Parathyroid adenoma (tissue), 2 donors: ENCODE results near the gene DNAH9.

Experiments used
- H2AFZ ChIP-seq: fragments of 300-600 bp; sonication (generic); one replicate; pipeline ENCODE4 v1.7.0; 2017; ENCODE audit warnings: antibody characterized with exemption, mild to moderate bottlenecking
- H3K27ac ChIP-seq: fragments of 300-600 bp; sonication (generic); one replicate; pipeline ENCODE4 v1.7.0; 2017
- H3K27me3 ChIP-seq: fragments of 300-600 bp; sonication (generic); one replicate; pipeline ENCODE4 v1.7.0; 2017; ENCODE audit warnings: low read length; ENCODE audit not compliant: control insufficient read depth, insufficient read depth
- H3K36me3 ChIP-seq: fragments of 300-600 bp; sonication (generic); one replicate; pipeline ENCODE4 v1.7.0; 2017; ENCODE audit warnings: low read length; ENCODE audit not compliant: control insufficient read depth, insufficient read depth
- H3K4me1 ChIP-seq: fragments of 300-600 bp; sonication (generic); one replicate; pipeline ENCODE4 v1.7.0; 2017; ENCODE audit warnings: control low read depth
- H3K4me2 ChIP-seq: fragments of 300-600 bp; sonication (generic); one replicate; pipeline ENCODE4 v1.7.0; 2017; ENCODE audit warnings: low read length
- H3K4me3 ChIP-seq: fragments of 300-600 bp; sonication (generic); one replicate; pipeline ENCODE4 v1.7.0; 2017; ENCODE audit warnings: low read depth, low read length
- H3K79me2 ChIP-seq: fragments of 300-600 bp; sonication (generic); one replicate; pipeline ENCODE4 v1.7.0; 2017; ENCODE audit warnings: control low read depth
- H3K9ac ChIP-seq: fragments of 300-600 bp; sonication (generic); one replicate; pipeline ENCODE4 v1.7.0; 2017; ENCODE audit warnings: mild to moderate bottlenecking
- H3K9me3 ChIP-seq: fragments of 300-600 bp; sonication (generic); one replicate; pipeline ENCODE4 v1.7.0; 2017; ENCODE audit warnings: low read length; ENCODE audit not compliant: control insufficient read depth
- CTCF ChIP-seq: fragments of 300-600 bp; sonication (generic); IDR thresholded peaks from one replicate; pipeline ENCODE4 v1.7.0; 2017; ENCODE audit warnings: antibody characterized with exemption, mild to moderate bottlenecking
- donor health status: primary hyperparathyroidism.

DNAH9 gene

GRCh38 chr17:11730747-11731146, 132.5 kb downstream of the DNAH9 start:
- TF ChIP-seq CTCF = no peak
- Histone ChIP-seq H3K27ac (no peak overlapping the region), H3K4me3 (no peak overlapping the region), H3K4me2 (no peak overlapping the region), H3K27me3 (no peaks in the 10 kb centered on the region), H3K79me2 (no peaks in the 10 kb centered on the region), H3K4me1 (no peaks in the 10 kb centered on the region), H2AFZ (no peak overlapping the region), H3K36me3 (no peaks in the 10 kb centered on the region), H3K9me3 (no peaks in the 10 kb centered on the region), H3K9ac (no peak overlapping the region)

GRCh38 chr17:11736613-11737312, 138.5 kb downstream of the DNAH9 start:
- no peak overlapping the region for H3K9ac ChIP-seq
- no peak overlapping the region for H3K27ac ChIP-seq
- no peak overlapping the region for H3K4me3 ChIP-seq

GRCh38 chr17:11737313-11737679, 139.0 kb downstream of the DNAH9 start:
- H3K4me3 ChIP-seq = no peak overlapping the region
- no peak for TF ChIP-seq CTCF
- no peaks in the 10 kb centered on the region for H3K27me3 ChIP-seq
- H3K4me2 ChIP-seq = no peak overlapping the region
- no peak overlapping the region for H2AFZ ChIP-seq
- no peaks in the 10 kb centered on the region for H3K79me2 ChIP-seq
- no peak overlapping the region for H3K27ac ChIP-seq
- H3K4me1 ChIP-seq = no peaks in the 10 kb centered on the region
- no peak overlapping the region for H3K9ac ChIP-seq
- no peaks in the 10 kb centered on the region for H3K36me3 ChIP-seq
- no peaks in the 10 kb centered on the region for H3K9me3 ChIP-seq

More at GRCh38 chr17:11736613-11737312, 138.5 kb downstream of the DNAH9 start:
- Histone ChIP-seq H3K9me3 (no peaks in the 10 kb centered on the region), H2AFZ (no peak overlapping the region), H3K4me2 (no peak overlapping the region), H3K79me2 (no peaks in the 10 kb centered on the region), H3K27me3 (no peaks in the 10 kb centered on the region), H3K4me1 (no peaks in the 10 kb centered on the region), H3K36me3 (no peaks in the 10 kb centered on the region)
- TF ChIP-seq CTCF = no peak

- H3K27me3 ChIP-seq = no peaks in the 10 kb centered on the region
- H3K9ac ChIP-seq = no peak overlapping the region
- no peak overlapping the region for H2AFZ ChIP-seq
- no peak overlapping the region for H3K4me2 ChIP-seq
- no peak overlapping the region for H3K4me3 ChIP-seq
- no peak overlapping the region for H3K27ac ChIP-seq
- no peaks in the 10 kb centered on the region for H3K4me1 ChIP-seq
- H3K79me2 ChIP-seq = no peaks in the 10 kb centered on the region
- no peak for TF ChIP-seq CTCF
- no peaks in the 10 kb centered on the region for H3K9me3 ChIP-seq
- no peaks in the 10 kb centered on the region for H3K36me3 ChIP-seq
Observed at GRCh38 chr17:11738151-11738550, 139.9 kb downstream of the DNAH9 start.

- no peaks in the 10 kb centered on the region for H3K9me3 ChIP-seq
- H3K9ac ChIP-seq = no peak overlapping the region
- H3K36me3 ChIP-seq = no peaks in the 10 kb centered on the region
- H3K4me3 ChIP-seq = no peak overlapping the region
- no peaks in the 10 kb centered on the region for H3K27me3 ChIP-seq
- no peak for TF ChIP-seq CTCF
- H3K27ac ChIP-seq = no peak overlapping the region
- H2AFZ ChIP-seq = no peak overlapping the region
- H3K4me1 ChIP-seq = no peaks in the 10 kb centered on the region
- H3K79me2 ChIP-seq = no peaks in the 10 kb centered on the region
- H3K4me2 ChIP-seq = no peak overlapping the region
Observed at GRCh38 chr17:11739351-11739750, 141.1 kb downstream of the DNAH9 start.
